ENCODE results near the gene FAM107B. TPM values are rescaled to one million over a fixed set of nuclear protein-coding genes. Genes with fewer than 3 reads are reported as not detected.

FAM107B gene
- total and polyA plus RNA-seq, 10 of the 15 experiments (the other 5 are each of a cell fraction or from before 2014, with no cell fraction given) = 22.9 to 162 (median 86.6) TPM

DNA sequence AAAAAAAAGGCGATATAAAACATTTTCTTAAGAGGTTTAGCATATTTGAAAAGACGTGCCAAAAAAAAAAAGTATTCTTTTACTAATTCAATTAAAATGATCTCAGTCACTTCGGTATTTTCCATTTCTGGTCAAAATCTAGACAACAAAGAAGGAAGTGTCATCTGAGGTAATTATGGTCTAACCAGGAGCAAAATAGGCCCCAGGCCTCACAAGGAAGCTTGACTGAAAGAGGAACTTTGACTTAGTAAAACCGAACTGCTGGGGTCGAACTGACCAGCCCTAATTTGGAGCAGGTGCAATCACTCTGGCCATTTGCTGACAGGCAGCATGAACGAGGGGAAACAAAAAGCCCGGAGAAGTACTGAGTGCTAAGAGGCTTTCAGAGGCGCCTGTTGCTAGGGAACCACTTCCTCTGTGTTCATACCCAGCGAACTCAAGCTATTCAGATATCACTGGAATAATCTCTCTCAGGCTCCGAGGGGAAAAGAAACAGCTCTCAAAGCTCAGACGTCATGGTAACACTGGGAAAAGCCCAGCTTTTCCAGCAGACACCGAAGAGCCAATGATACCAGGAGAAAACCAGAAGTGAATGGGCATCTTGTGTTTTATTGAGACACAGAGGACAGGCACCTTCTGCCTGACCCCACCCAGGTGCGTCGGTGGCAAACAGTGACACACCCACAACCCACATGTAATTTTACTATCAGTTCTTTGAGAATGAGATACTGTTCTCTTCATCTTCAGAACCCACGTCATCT, 126.5 kb downstream of the FAM107B start (continued):
- TF ChIP-seq SREBF2 (IDR thresholded peaks at IDR 0.05; ENCODE audit: low read length) (no peak; the same call in 1 of the 2 replicates), ZNF207 (IDR thresholded peaks at IDR 0.05; ENCODE audit: borderline replicate concordance) (no peak), WRNIP1 (IDR thresholded peaks at IDR 0.05; ENCODE audit: borderline replicate concordance, low read depth, low read length) (0 out of 2 replicates have a peak, but pooled peaks have one; percentile 74), YY1 (IDR thresholded peaks at IDR 0.05; ENCODE audit: low read depth, low read length) (peak; percentile 77), RUNX3 (IDR thresholded peaks at IDR 0.05; ENCODE audit: low read length) (peak; percentile 96), EP300 (IDR thresholded peaks at IDR 0.05; ENCODE audit: borderline replicate concordance in 1 of 2, control insufficient read depth in 1 of 2, low read depth in 2 of 2, low read length in 2 of 2) (peak; percentile 97 to 98), HDAC6 (IDR thresholded peaks at IDR 0.05; ENCODE audit: unreplicated experiment) (no peak), ZBTB11 (CRISPR knock-in tag; IDR thresholded peaks at IDR 0.05) (no peak), POLR2AphosphoS5 (IDR thresholded peaks at IDR 0.05; ENCODE audit: low read length) (peak; percentile 57; the same call in 1 of the 2 replicates), PAX5 (IDR thresholded peaks at IDR 0.05; ENCODE audit: borderline replicate concordance, low read depth, low read length) (peak; percentile 94), IKZF2 (IDR thresholded peaks at IDR 0.05) (peak; percentile 95), NR2C1 (IDR thresholded peaks at IDR 0.05) (no peak), MEF2A (IDR thresholded peaks at IDR 0.05; ENCODE audit: insufficient read depth, low read depth, low read length) (peak; percentile 90), SREBF1 (IDR thresholded peaks at IDR 0.05; ENCODE audit: low read length) (peak; percentile 10; the same call in 1 of the 2 replicates), E2F4 (IDR thresholded peaks at IDR 0.05; ENCODE audit: low read depth, low read length) (no peak), JUNB (IDR thresholded peaks at IDR 0.05) (peak; percentile 91), PML (IDR thresholded peaks at IDR 0.05; ENCODE audit: low read length) (peak; percentile 75; the same call in 1 of the 2 replicates)
- TF ChIP-seq, protein P1, sequence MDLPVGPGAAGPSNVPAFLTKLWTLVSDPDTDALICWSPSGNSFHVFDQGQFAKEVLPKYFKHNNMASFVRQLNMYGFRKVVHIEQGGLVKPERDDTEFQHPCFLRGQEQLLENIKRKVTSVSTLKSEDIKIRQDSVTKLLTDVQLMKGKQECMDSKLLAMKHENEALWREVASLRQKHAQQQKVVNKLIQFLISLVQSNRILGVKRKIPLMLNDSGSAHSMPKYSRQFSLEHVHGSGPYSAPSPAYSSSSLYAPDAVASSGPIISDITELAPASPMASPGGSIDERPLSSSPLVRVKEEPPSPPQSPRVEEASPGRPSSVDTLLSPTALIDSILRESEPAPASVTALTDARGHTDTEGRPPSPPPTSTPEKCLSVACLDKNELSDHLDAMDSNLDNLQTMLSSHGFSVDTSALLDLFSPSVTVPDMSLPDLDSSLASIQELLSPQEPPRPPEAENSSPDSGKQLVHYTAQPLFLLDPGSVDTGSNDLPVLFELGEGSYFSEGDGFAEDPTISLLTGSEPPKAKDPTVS (IDR thresholded peaks at IDR 0.05; ENCODE audit: low read depth, low read length) = no peak
- TF ChIP-seq, protein P2, sequence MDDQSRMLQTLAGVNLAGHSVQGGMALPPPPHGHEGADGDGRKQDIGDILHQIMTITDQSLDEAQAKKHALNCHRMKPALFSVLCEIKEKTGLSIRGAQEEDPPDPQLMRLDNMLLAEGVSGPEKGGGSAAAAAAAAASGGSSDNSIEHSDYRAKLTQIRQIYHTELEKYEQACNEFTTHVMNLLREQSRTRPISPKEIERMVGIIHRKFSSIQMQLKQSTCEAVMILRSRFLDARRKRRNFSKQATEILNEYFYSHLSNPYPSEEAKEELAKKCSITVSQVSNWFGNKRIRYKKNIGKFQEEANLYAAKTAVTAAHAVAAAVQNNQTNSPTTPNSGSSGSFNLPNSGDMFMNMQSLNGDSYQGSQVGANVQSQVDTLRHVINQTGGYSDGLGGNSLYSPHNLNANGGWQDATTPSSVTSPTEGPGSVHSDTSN (IDR thresholded peaks at IDR 0.05; ENCODE audit: insufficient replicate concordance, low read depth, low read length) = peak; percentile 96
- TF ChIP-seq, protein P3, sequence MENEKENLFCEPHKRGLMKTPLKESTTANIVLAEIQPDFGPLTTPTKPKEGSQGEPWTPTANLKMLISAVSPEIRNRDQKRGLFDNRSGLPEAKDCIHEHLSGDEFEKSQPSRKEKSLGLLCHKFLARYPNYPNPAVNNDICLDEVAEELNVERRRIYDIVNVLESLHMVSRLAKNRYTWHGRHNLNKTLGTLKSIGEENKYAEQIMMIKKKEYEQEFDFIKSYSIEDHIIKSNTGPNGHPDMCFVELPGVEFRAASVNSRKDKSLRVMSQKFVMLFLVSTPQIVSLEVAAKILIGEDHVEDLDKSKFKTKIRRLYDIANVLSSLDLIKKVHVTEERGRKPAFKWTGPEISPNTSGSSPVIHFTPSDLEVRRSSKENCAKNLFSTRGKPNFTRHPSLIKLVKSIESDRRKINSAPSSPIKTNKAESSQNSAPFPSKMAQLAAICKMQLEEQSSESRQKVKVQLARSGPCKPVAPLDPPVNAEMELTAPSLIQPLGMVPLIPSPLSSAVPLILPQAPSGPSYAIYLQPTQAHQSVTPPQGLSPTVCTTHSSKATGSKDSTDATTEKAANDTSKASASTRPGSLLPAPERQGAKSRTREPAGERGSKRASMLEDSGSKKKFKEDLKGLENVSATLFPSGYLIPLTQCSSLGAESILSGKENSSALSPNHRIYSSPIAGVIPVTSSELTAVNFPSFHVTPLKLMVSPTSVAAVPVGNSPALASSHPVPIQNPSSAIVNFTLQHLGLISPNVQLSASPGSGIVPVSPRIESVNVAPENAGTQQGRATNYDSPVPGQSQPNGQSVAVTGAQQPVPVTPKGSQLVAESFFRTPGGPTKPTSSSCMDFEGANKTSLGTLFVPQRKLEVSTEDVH (IDR thresholded peaks at IDR 0.05; ENCODE audit: low read depth, partially characterized antibody) = peak; percentile 63

Measured in GM12878 (cell line).